H9 (cell line): ENCODE measurements around the gene BIRC3. TPM values are rescaled to one million over a fixed set of nuclear protein-coding genes. Genes with fewer than 3 reads are reported as not detected.

Experiments
- DNase-seq: peaks from one replicate; pipeline ENCODE4 v3.0.0-alpha.2; 2017
- H2AFZ ChIP-seq: one replicate; pipeline ENCODE4 v1.6.1; 2013; ENCODE audit warnings: mild to moderate bottlenecking, low read length, control low read depth, moderate library complexity
- H2AK5ac ChIP-seq: 2 replicates; pipeline ENCODE4 v1.6.1; 2013; ENCODE audit warnings: low read length, control low read depth, mixed read lengths; ENCODE audit not compliant: insufficient read length
- H2BK120ac ChIP-seq: one replicate; pipeline ENCODE4 v1.6.1; 2013; ENCODE audit warnings: low read depth, mild to moderate bottlenecking, low read length, control low read depth, inconsistent platforms; ENCODE audit not compliant: poor library complexity, severe bottlenecking
- H2BK12ac ChIP-seq: 2 replicates; pipeline ENCODE4 v1.6.1; 2013; ENCODE audit warnings: low read length, control low read depth, mixed read lengths, low read depth; ENCODE audit not compliant: insufficient read length
- H2BK15ac ChIP-seq: 2 replicates; pipeline ENCODE4 v1.6.1; 2013; ENCODE audit warnings: low read depth, low read length, control low read depth
- H2BK20ac ChIP-seq: one replicate; pipeline ENCODE4 v1.6.1; 2013; ENCODE audit warnings: low read depth, mild to moderate bottlenecking, low read length, control low read depth, inconsistent platforms; ENCODE audit not compliant: poor library complexity, severe bottlenecking
- H2BK5ac ChIP-seq: 2 replicates; pipeline ENCODE4 v1.6.1; 2013; ENCODE audit warnings: low read length, control low read depth, mixed read lengths; ENCODE audit not compliant: insufficient read length
- H3K14ac ChIP-seq: 2 replicates; pipeline ENCODE4 v1.6.1; 2013; ENCODE audit warnings: low read length, control low read depth; ENCODE audit not compliant: insufficient read depth
- H3K18ac ChIP-seq: 2 replicates; pipeline ENCODE4 v1.6.1; 2013; ENCODE audit warnings: low read depth, mild to moderate bottlenecking, mixed read lengths, low read length, control low read depth; ENCODE audit not compliant: insufficient read length
- H3K23ac ChIP-seq: 2 replicates; pipeline ENCODE4 v1.6.1; 2013; ENCODE audit warnings: low read length, control low read depth, mixed read lengths, low read depth; ENCODE audit not compliant: insufficient read length
- H3K23me2 ChIP-seq: 2 replicates; pipeline ENCODE4 v1.6.1; 2013; ENCODE audit warnings: low read depth, mild to moderate bottlenecking, mixed read lengths, low read length, control low read depth; ENCODE audit not compliant: insufficient read length, poor library complexity, severe bottlenecking
- H3K27ac ChIP-seq: 2 replicates; pipeline ENCODE4 v1.5.1; 2013; ENCODE audit warnings: low read length, control low read depth, mixed read lengths, low read depth; ENCODE audit not compliant: insufficient read length
- H3K27me3 ChIP-seq: 2 replicates; pipeline ENCODE4 v1.6.1; 2013; ENCODE audit warnings: low read length, control low read depth, inconsistent platforms; ENCODE audit not compliant: insufficient read depth
- H3K4ac ChIP-seq: 2 replicates; pipeline ENCODE4 v1.6.1; 2013; ENCODE audit warnings: low read depth, mild to moderate bottlenecking, control low read depth, inconsistent platforms, low read length, moderate library complexity
- H3K4me1 ChIP-seq: 2 replicates; pipeline ENCODE4 v1.6.1; 2013; ENCODE audit warnings: low read length, control low read depth, inconsistent platforms; ENCODE audit not compliant: insufficient read depth
- H3K4me2 ChIP-seq: 2 replicates; pipeline ENCODE4 v1.6.1; 2013; ENCODE audit warnings: low read length, control low read depth, mixed read lengths; ENCODE audit not compliant: insufficient read length, insufficient read depth
- H3K56ac ChIP-seq: 2 replicates; pipeline ENCODE4 v1.6.1; 2013; ENCODE audit warnings: low read depth, mild to moderate bottlenecking, mixed read lengths, low read length, control low read depth; ENCODE audit not compliant: insufficient read length
- H3K79me1 ChIP-seq: 2 replicates; pipeline ENCODE4 v1.6.1; 2013; ENCODE audit warnings: low read depth, mild to moderate bottlenecking, moderate library complexity, low read length, control low read depth, inconsistent platforms; ENCODE audit not compliant: insufficient read depth, poor library complexity, severe bottlenecking
- H3K79me2 ChIP-seq: 2 replicates; pipeline ENCODE4 v1.6.1; 2013; ENCODE audit warnings: low read length, control low read depth, inconsistent platforms; ENCODE audit not compliant: insufficient read depth
- H3K9ac ChIP-seq: 2 replicates; pipeline ENCODE4 v1.6.1; 2013; ENCODE audit warnings: low read length, control low read depth, mixed read lengths; ENCODE audit not compliant: insufficient read length; ENCODE audit errors: extremely low read depth
- H3K9me3 ChIP-seq: one replicate; pipeline ENCODE4 v1.6.1; 2013; ENCODE audit warnings: low read depth, low read length, inconsistent platforms; ENCODE audit not compliant: control insufficient read depth
- H3T11ph ChIP-seq: one replicate; pipeline ENCODE4 v1.6.1; 2013; ENCODE audit warnings: mild to moderate bottlenecking, low read length, control low read depth, inconsistent platforms
- H4K20me1 ChIP-seq: one replicate; pipeline ENCODE4 v1.6.1; 2013; ENCODE audit not compliant: control insufficient read depth, insufficient read length, insufficient read depth
- H4K5ac ChIP-seq: 2 replicates; pipeline ENCODE4 v1.6.1; 2013; ENCODE audit warnings: low read depth, mild to moderate bottlenecking, mixed read lengths, low read length, control low read depth; ENCODE audit not compliant: insufficient read length
- H4K8ac ChIP-seq: replicated peaks from 2 replicates; pipeline ENCODE4 v1.6.1; 2013; ENCODE audit warnings: low read length, control low read depth, mixed read lengths, low read depth; ENCODE audit not compliant: insufficient read length
- H4K91ac ChIP-seq: 2 replicates; pipeline ENCODE4 v1.6.1; 2013; ENCODE audit warnings: low read depth, mild to moderate bottlenecking, moderate library complexity, mixed read lengths, low read length, control low read depth; ENCODE audit not compliant: insufficient read length
- H3K27ac Mint-ChIP-seq, 3 experiments: 2 replicates in 2 of 3; 3 replicates in 1 of 3; pipeline ENCODE4 v1.8.0; 2020 to 2021; ENCODE audit warnings: mixed read lengths in 3 of 3, mild to moderate bottlenecking in 1 of 3, moderate library complexity in 1 of 3
- H3K27me3 Mint-ChIP-seq: 2 replicates; pipeline ENCODE4 v1.8.0; 2021; ENCODE audit warnings: low read depth, mild to moderate bottlenecking, moderate library complexity, mixed read lengths
- H3K36me3 Mint-ChIP-seq, 3 experiments: 2 replicates in 2 of 3; 3 replicates in 1 of 3; pipeline ENCODE4 v1.8.0; 2020 to 2021; ENCODE audit warnings: low read depth in 3 of 3, mixed read lengths in 3 of 3; ENCODE audit not compliant: insufficient read depth in 1 of 3
- H3K4me1 Mint-ChIP-seq, 2 experiments: 2 replicates each; pipeline ENCODE4 v1.8.0; 2020; ENCODE audit warnings: mixed read lengths in 2 of 2
- H3K4me3 Mint-ChIP-seq, 2 experiments: 2 replicates in 1 of 2; 3 replicates in 1 of 2; pipeline ENCODE4 v1.8.0; 2020 to 2021; ENCODE audit warnings: mild to moderate bottlenecking in 2 of 2, mixed read lengths in 2 of 2, moderate library complexity in 1 of 2
- H3K9me3 Mint-ChIP-seq, 2 experiments: 2 replicates in 1 of 2; 3 replicates in 1 of 2; pipeline ENCODE4 v1.8.0; 2020; ENCODE audit warnings: mild to moderate bottlenecking in 2 of 2, mixed read lengths in 2 of 2, moderate library complexity in 1 of 2
- CTCF ChIP-seq: fragments of 200-600 bp; sonication (generic); conservative IDR thresholded peaks from 3 replicates; pipeline ENCODE4 v1.8.0; 2021; ENCODE audit warnings: antibody characterized with exemption, mild to moderate bottlenecking
- total RNA-seq: library from RNA; stranded (reverse); gene quantifications from 2 replicates; pipeline ENCODE4 v1.2.1, GENCODE V29; 2021

Gene BIRC3
- total RNA-seq, 1 experiment from 2014 or later, result 0.04 TPM

- no peak for TF ChIP-seq CTCF
- Histone ChIP-seq H4K91ac (no peak overlapping the region), H3K18ac (no peak overlapping the region), H3K4me1 (no peaks in the 10 kb centered on the region), H2BK15ac (no peak overlapping the region), H3K23ac (no peak overlapping the region), H2BK20ac (no peak overlapping the region), H3K4me2 (no peak overlapping the region), H2AFZ (no peak overlapping the region), H3K56ac (no peak overlapping the region), H2BK12ac (no peak overlapping the region), H4K20me1 (no peaks in the 10 kb centered on the region), H3K4ac (no peak overlapping the region), H3K79me1 (no peaks in the 10 kb centered on the region), H3K23me2 (no peaks in the 10 kb centered on the region), H4K8ac (no peak overlapping the region), H3K9ac (no peak overlapping the region), H3K27me3 (no peaks in the 10 kb centered on the region), H2BK5ac (no peak overlapping the region), H3K14ac (no peak overlapping the region), H2AK5ac (no peak overlapping the region), H3K9me3 (no peaks in the 10 kb centered on the region), H2BK120ac (no peak overlapping the region), H3T11ph (no peak overlapping the region), H4K5ac (no peak overlapping the region), H3K79me2 (no peaks in the 10 kb centered on the region), H3K27ac (no peak overlapping the region)
- no peak overlapping the region for H3K4me3 Mint-ChIP-seq
- H3K9me3 Mint-ChIP-seq, result no peaks in the 10 kb centered on the region
- H3K27me3 Mint-ChIP-seq, result no peaks in the 10 kb centered on the region
- no peaks in the 10 kb centered on the region for H3K4me1 Mint-ChIP-seq
- H3K36me3 Mint-ChIP-seq, result no peaks in the 10 kb centered on the region
- DNase-seq, result no peak
- H3K27ac Mint-ChIP-seq, result no peak overlapping the region
Measured at GRCh38 chr11:102330231-102330630, 12.9 kb downstream of the BIRC3 start.
